Immature natural killer cell (primary cell): ENCODE data around the gene LBX1. TPM values are rescaled to one million over a fixed set of nuclear protein-coding genes. Genes with fewer than 3 reads are reported as not detected.

Experiments
- DNase-seq, 3 donors: peaks; one replicate each; pipeline ENCODE4 v3.0.0; 2022; ENCODE audit warnings: mixed read lengths in 1 of 3
- H3K27ac Mint-ChIP-seq, 6 donors: one replicate each; pipeline ENCODE4 v1.8.0; 2020; ENCODE audit warnings: mixed read lengths in 6 of 6, mild to moderate bottlenecking in 5 of 6, inconsistent platforms in 4 of 6, moderate library complexity in 3 of 6
- H3K27me3 Mint-ChIP-seq, 3 donors: one replicate each; pipeline ENCODE4 v1.8.0; 2020 to 2021; ENCODE audit warnings: low read depth in 3 of 3, mild to moderate bottlenecking in 3 of 3, mixed read lengths in 3 of 3, moderate library complexity in 3 of 3, inconsistent platforms in 1 of 3
- H3K36me3 Mint-ChIP-seq, 3 donors: one replicate each; pipeline ENCODE4 v1.8.0; 2020; ENCODE audit warnings: mixed read lengths in 3 of 3, inconsistent platforms in 2 of 3, mild to moderate bottlenecking in 2 of 3
- H3K4me1 Mint-ChIP-seq, 2 donors: one replicate each; pipeline ENCODE4 v1.8.0; 2020; ENCODE audit warnings: inconsistent platforms in 2 of 2, mild to moderate bottlenecking in 2 of 2, mixed read lengths in 2 of 2, moderate library complexity in 1 of 2
- H3K4me3 Mint-ChIP-seq, 5 donors: one replicate each; pipeline ENCODE4 v1.8.0; 2020; ENCODE audit warnings: mild to moderate bottlenecking in 5 of 5, mixed read lengths in 5 of 5, inconsistent platforms in 3 of 5, moderate library complexity in 3 of 5
- H3K9me3 Mint-ChIP-seq, 6 donors: one replicate each; pipeline ENCODE4 v1.8.0; 2020; ENCODE audit warnings: mild to moderate bottlenecking in 6 of 6, mixed read lengths in 6 of 6, inconsistent platforms in 4 of 6, moderate library complexity in 3 of 6
- polyA plus RNA-seq, 3 donors: library from polyadenylated mRNA; unstranded; fragments of 300-500 nt; fragmentation: Illumina TruSeq; gene quantifications; one replicate each; pipeline ENCODE4 v1.2.3, GENCODE V29; 2021

Gene LBX1
- polyA plus RNA-seq, 3 donors from 2014 or later = not detected

DNA sequence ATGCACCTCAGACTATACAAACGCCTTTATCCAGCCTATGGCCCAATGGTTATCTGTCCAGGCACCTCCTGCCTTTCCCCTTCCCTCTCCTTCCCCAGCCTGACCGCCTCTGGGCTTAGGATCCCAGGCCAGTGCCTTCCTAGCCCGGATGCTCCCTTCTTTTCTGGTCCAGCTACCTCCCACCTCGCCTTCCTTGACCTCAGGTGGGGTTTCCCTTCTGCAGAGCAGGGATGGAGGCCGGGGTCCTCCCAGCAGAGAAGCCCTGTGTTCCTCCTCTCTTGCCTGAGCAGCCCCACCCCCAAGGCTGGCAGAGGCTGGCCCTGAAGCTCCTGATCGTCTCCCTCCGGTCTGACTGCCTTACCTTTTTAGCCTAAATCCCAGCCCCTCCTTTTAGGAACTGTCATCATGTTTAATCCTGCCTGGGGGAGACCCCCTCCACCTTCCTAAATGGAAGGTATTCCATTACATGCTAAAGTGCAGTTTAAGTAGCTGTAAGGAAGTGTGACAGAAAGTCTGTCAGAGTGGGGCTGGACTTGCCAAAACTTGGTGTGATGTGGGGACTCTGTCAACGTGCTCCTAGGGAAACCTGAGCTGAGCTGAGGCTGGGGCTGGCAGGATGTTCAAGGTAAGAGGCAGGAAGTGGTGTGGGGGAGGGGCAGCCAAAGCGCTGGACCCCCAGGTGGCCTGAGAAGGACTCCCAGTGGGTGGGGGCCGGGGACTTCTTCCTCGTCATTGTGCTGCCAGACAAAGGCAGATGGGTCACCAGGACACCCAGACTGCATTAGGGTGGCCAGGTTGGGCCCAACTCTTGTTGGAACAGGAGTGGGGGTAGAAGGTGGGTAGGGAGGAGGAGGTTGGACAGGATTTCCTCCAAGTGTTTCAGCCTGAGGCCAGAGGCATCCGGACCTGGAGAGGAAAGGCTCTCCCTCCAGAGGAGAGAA lies 39.5 kb downstream of the LBX1 start:
- H3K27ac Mint-ChIP-seq = no peak overlapping the region

DNA sequence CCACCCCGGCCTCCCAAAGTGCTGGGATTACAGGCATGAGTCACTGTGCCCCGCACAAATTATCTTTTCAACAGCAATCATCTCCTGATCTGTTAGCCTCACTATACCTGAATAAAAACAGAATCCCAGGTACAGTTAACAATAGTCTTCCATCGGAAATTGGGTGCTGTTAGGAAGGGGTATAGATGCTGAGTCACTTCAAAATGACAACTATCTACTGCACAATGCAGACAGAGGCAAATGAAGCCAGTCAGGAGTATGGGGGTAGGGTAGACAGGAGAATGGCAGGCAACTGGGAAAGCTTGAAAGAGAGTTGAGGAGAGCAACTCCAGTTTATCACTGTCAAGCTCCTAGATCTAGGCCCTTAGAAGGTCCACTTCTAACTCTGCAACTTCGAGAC lies 40.3 kb downstream of the LBX1 start:
- Mint-ChIP-seq H3K9me3 (no peaks in the 10 kb centered on the region), H3K27me3 (peaks cover 2 to 10% (median 8%) of the 10 kb centered on the region in 3 donors), H3K27ac (no peak overlapping the region), H3K4me1 (no peaks in the 10 kb centered on the region), H3K4me3 (no peak overlapping the region), H3K36me3 (no peaks in the 10 kb centered on the region)
- no peak for DNase-seq

More for the DNA sequence above, 39.5 kb downstream of the LBX1 start:
- no peak overlapping the region for H3K4me3 Mint-ChIP-seq
- H3K27me3 Mint-ChIP-seq = peaks cover 2 to 12% (median 10%) of the 10 kb centered on the region in 3 donors
- no peaks in the 10 kb centered on the region for H3K9me3 Mint-ChIP-seq
- no peak for DNase-seq
- H3K36me3 Mint-ChIP-seq = no peaks in the 10 kb centered on the region
- no peaks in the 10 kb centered on the region for H3K4me1 Mint-ChIP-seq

DNA sequence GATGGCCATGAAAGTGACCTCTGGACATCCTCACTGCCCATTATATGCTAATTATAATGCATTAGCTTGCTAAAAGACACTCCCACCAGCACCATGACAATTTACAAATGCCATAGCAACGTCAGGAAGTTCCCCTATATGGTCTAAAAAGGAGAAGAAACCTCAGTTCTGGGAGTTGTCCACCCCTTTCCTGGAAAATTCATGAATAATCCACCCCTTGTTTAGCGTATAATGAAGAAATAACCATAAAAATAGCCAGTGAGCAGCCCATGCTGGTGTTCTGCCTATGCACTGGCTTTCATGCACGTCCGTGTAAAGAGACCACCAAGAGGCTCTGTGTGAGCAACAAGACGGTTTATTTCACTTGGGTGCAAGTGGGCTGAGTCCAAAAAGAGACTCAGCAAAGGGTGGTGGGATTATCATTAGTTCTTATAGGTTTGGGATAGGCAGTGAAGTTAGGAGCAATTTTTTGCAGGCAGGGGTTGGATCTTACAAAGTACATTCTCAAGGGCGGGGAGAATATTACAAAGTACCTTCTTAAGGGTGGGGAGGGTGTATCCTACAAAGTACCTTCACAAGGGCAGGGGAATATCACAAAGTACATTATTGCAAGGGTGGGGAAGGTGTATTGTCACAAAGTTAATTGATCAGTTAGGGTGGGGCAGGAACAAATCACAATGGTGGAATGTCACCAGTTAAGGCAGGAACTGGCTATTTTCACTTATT lies 45.6 kb downstream of the LBX1 start:
- DNase-seq = no peak
- Mint-ChIP-seq H3K9me3 (no peaks in the 10 kb centered on the region), H3K4me1 (no peaks in the 10 kb centered on the region), H3K4me3 (no peak overlapping the region), H3K27me3 (peaks cover 2 to 7% (median 2%) of the 10 kb centered on the region in 3 donors), H3K27ac (no peak overlapping the region), H3K36me3 (no peaks in the 10 kb centered on the region)

DNA sequence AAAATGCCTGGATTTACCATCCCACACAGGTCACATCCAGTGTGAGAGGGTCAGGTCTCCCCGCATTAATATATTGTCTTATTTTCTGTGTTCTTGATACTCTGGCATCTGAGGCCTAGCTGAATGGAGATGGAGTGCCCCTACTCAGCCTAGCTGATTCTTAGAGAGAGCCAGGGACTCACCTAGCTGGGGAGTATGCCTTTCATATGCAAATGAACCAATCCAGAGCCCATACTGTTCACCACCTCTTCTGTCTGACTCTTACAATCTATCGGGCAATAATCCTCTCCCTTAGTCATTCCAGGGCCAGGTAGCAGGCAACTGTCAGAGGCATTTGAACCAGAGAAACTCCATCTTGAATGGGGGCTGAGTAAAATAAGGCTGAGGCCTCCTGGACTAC lies 46.3 kb downstream of the LBX1 start:
- no peaks in the 10 kb centered on the region for H3K4me1 Mint-ChIP-seq

More for the DNA sequence above, 46.3 kb downstream of the LBX1 start:
- H3K4me3 Mint-ChIP-seq = no peak overlapping the region
- H3K9me3 Mint-ChIP-seq = peaks cover 0 to 1% (median 0%) of the 10 kb centered on the region in 6 donors
- DNase-seq = no peak
- peaks cover 2 to 7% (median 3%) of the 10 kb centered on the region in 3 donors for H3K27me3 Mint-ChIP-seq
- H3K36me3 Mint-ChIP-seq = no peaks in the 10 kb centered on the region
- no peak overlapping the region for H3K27ac Mint-ChIP-seq

Other genes with a start within 250 kb of the LBX1 start
- 100 to 1,000 TPM; 117 to 163 (median 129) TPM for gene MRPL43, start 242.0 kb downstream of the LBX1 start, polyA plus RNA-seq
- gene TWNK, start 241.9 kb downstream of the LBX1 start, polyA plus RNA-seq = 1 to 10 TPM in 1 of 3 donors, under 1 TPM in 1, not detected in 1; 0.76 to 5.7 TPM
- 10 to 100 TPM in 1 of 3 donors, 1 to 10 TPM in 2; 5.8 to 13.1 (median 7.1) TPM for gene LZTS2, start 229.7 kb downstream of the LBX1 start, polyA plus RNA-seq
- 1 to 10 TPM in 1 of 3 donors, under 1 TPM in 1, not detected in 1; 0.28 to 1.1 TPM for gene PDZD7, start 198.3 kb downstream of the LBX1 start, polyA plus RNA-seq
- 10 to 100 TPM; 18.2 to 23.0 (median 22.0) TPM for gene SFXN3, start 198.2 kb downstream of the LBX1 start, polyA plus RNA-seq
- gene KAZALD1, start 167.5 kb downstream of the LBX1 start, polyA plus RNA-seq = not detected
- gene TLX1, start 98.2 kb downstream of the LBX1 start, polyA plus RNA-seq = not detected
- gene BTRC, start 124.7 kb upstream of the LBX1 start, polyA plus RNA-seq = 1 to 10 TPM; 3.7 to 9.0 (median 7.4) TPM